Keratinocyte (primary cell): Measurements from ENCODE around the gene IRF4.

ENCODE experiments used
- CTCF ChIP-seq, 3 experiments: IDR thresholded peaks in 1 of 3; conservative IDR thresholded peaks in 1 of 3; optimal IDR thresholded peaks in 1 of 3; 2 replicates in 2 of 3; 3 replicates in 1 of 3; pipeline versions ENCODE3 to v1.5.1; 2011; ENCODE audit warnings: low read length in 3 of 3, mild to moderate bottlenecking in 3 of 3, moderate library complexity in 2 of 3, control low read depth in 1 of 3, inconsistent platforms in 1 of 3; ENCODE audit not compliant: insufficient read depth in 2 of 3; ENCODE audit errors: extremely low read depth in 1 of 3
- EZH2 ChIP-seq: IDR thresholded peaks from one replicate; pipeline ENCODE4 v1.6.1; 2012; ENCODE audit warnings: inconsistent platforms, mild to moderate bottlenecking, low read length, moderate library complexity

GRCh38 chr6:423799-424345 is 32.3 kb downstream of the IRF4 start:
- TF ChIP-seq CTCF (optimal IDR thresholded peaks at IDR 0.05 in 1 of 3, IDR thresholded peaks at IDR 0.05 in 1 of 3, conservative IDR thresholded peaks at IDR 0.05 in 1 of 3; ENCODE audit: extremely low read depth in 1 of 3, insufficient read depth in 2 of 3, low read length in 3 of 3) (no peak), EZH2 (no peak)
